Liver (tissue), 9 donors: ENCODE measurements around the gene RSRC1. TPM values are rescaled to one million over a fixed set of nuclear protein-coding genes. Genes with fewer than 3 reads are reported as not detected.

Source experiments
- DNase-seq: peaks from one replicate; pipeline ENCODE4 v3.0.0-alpha.2; 2017; ENCODE audit warnings: low spot score
- H3K27ac ChIP-seq, 2 donors: one replicate each; pipeline ENCODE4 v1.7.0; 2013; ENCODE audit warnings: inconsistent platforms in 2 of 2, low read length in 2 of 2, control low read depth in 1 of 2, low read depth in 1 of 2, mild to moderate bottlenecking in 1 of 2
- H3K27me3 ChIP-seq, 4 donors: one replicate each; pipeline versions ENCODE4 v1.6.1 to v1.7.0; 2013; ENCODE audit warnings: low read length in 3 of 4, inconsistent platforms in 1 of 4, mild to moderate bottlenecking in 1 of 4, moderate library complexity in 1 of 4; ENCODE audit not compliant: control insufficient read depth in 4 of 4, insufficient read depth in 4 of 4
- H3K36me3 ChIP-seq, 4 donors: one replicate each; pipeline versions ENCODE4 v1.6.1 to v1.7.0; 2013; ENCODE audit warnings: low read length in 3 of 4, mild to moderate bottlenecking in 3 of 4, low read depth in 1 of 4, moderate library complexity in 1 of 4; ENCODE audit not compliant: control insufficient read depth in 4 of 4, insufficient read depth in 3 of 4
- H3K4me1 ChIP-seq, 4 donors: one replicate each; pipeline versions ENCODE4 v1.6.1 to v1.7.0; 2013; ENCODE audit warnings: low read length in 3 of 4, mild to moderate bottlenecking in 3 of 4, moderate library complexity in 1 of 4; ENCODE audit not compliant: control insufficient read depth in 4 of 4, insufficient read depth in 4 of 4
- H3K4me3 ChIP-seq, 3 donors: one replicate each; pipeline versions ENCODE4 v1.6.1 to v1.7.0; 2013; ENCODE audit warnings: low read length in 3 of 3, control low read depth in 1 of 3, low read depth in 1 of 3, mild to moderate bottlenecking in 1 of 3
- H3K9ac ChIP-seq, 2 donors: one replicate each; pipeline ENCODE4 v1.7.0; 2013; ENCODE audit warnings: low read length in 2 of 2, mild to moderate bottlenecking in 2 of 2, moderate library complexity in 2 of 2, control low read depth in 1 of 2, low read depth in 1 of 2
- H3K9me3 ChIP-seq, 4 donors: one replicate each; pipeline versions ENCODE4 v1.6.1 to v1.7.0; 2013; ENCODE audit warnings: low read length in 3 of 4; ENCODE audit not compliant: control insufficient read depth in 4 of 4
- EGR1 ChIP-seq, 2 donors: IDR thresholded peaks; 2 replicates each; pipeline ENCODE4 v1.6.1; 2016 to 2018; ENCODE audit warnings: antibody characterized with exemption in 2 of 2, low read depth in 2 of 2
- FOXA1 ChIP-seq: IDR thresholded peaks from 2 replicates; pipeline ENCODE4 v1.6.1; 2016; ENCODE audit warnings: antibody characterized with exemption
- FOXA2 ChIP-seq: IDR thresholded peaks from 2 replicates; pipeline ENCODE4 v1.6.1; 2016; ENCODE audit warnings: antibody characterized with exemption
- GABPA ChIP-seq, 2 donors: IDR thresholded peaks in 1 of 2; conservative IDR thresholded peaks in 1 of 2; 2 replicates each; pipeline ENCODE4 v1.6.1; 2016; ENCODE audit warnings: antibody characterized with exemption in 2 of 2, mild to moderate bottlenecking in 1 of 2, moderate library complexity in 1 of 2
- HNF4A ChIP-seq, 2 donors: conservative IDR thresholded peaks; 2 replicates each; pipeline ENCODE4 v1.6.1; 2016; ENCODE audit warnings: antibody characterized with exemption in 2 of 2, mild to moderate bottlenecking in 2 of 2
- HNF4G ChIP-seq: IDR thresholded peaks from 2 replicates; pipeline ENCODE4 v1.6.1; 2016; ENCODE audit warnings: antibody characterized with exemption
- NR2F2 ChIP-seq: IDR thresholded peaks from 2 replicates; pipeline ENCODE4 v1.6.1; 2016; ENCODE audit warnings: antibody characterized with exemption
- RAD21 ChIP-seq, 2 donors: IDR thresholded peaks; 2 replicates each; pipeline ENCODE4 v1.6.1; 2016; ENCODE audit warnings: antibody characterized with exemption in 2 of 2, mild to moderate bottlenecking in 2 of 2
- RXRA ChIP-seq, 2 donors: IDR thresholded peaks; 2 replicates each; pipeline ENCODE4 v1.6.1; 2017 to 2018; ENCODE audit warnings: antibody characterized with exemption in 2 of 2, mild to moderate bottlenecking in 1 of 2
- SP1 ChIP-seq: IDR thresholded peaks from 2 replicates; pipeline ENCODE4 v1.6.1; 2018; ENCODE audit warnings: antibody characterized with exemption, mild to moderate bottlenecking
- WGBS: extraction: QIAGEN DNeasy Blood & Tissue Kit; methylation state at CpG from one replicate; pipeline ENCODE4 v1.1.7; 2013; 5-methylcytosine and 5-hydroxymethylcytosine counted together
- polyA plus RNA-seq, 2 donors: library from polyadenylated mRNA; stranded (reverse) in 1 of 2; unstranded in 1 of 2; fragments of 200-250 nt in 1 of 2; fragments of >200 nt in 1 of 2; fragmentation: Nextera tagmentation in 1 of 2; extraction: Ambion mirVana in 1 of 2; gene quantifications; one replicate each; pipeline versions ENCODE4 v1.2.1 to v1.2.3, GENCODE V29; 2013 to 2015
- total RNA-seq, 2 donors: library from RNA; depleted of rRNA; stranded (reverse); fragments of >200 nt; gene quantifications; one replicate each; pipeline ENCODE4 v1.2.3, GENCODE V29; 2014
- TF ChIP-seq, protein P1 (sequence below): IDR thresholded peaks from 2 replicates; pipeline ENCODE4 v1.6.1; 2016; ENCODE audit warnings: antibody characterized with exemption
- TF ChIP-seq, protein P2 (sequence below): IDR thresholded peaks from 2 replicates; pipeline ENCODE4 v1.6.1; 2016; ENCODE audit warnings: antibody characterized with exemption
- TF ChIP-seq, protein P3 (sequence below): IDR thresholded peaks from 2 replicates; pipeline ENCODE4 v1.6.1; 2016; ENCODE audit warnings: antibody characterized with exemption, mild to moderate bottlenecking
- donor health status: healthy.
- donor health status: healthy.
- donor health status: healthy.
- donor health status: healthy.
- donor health status: healthy.

The RSRC1 gene
- total and polyA plus RNA-seq, 4 donors: 7.2 to 30.3 (median 20.7) TPM

DNA sequence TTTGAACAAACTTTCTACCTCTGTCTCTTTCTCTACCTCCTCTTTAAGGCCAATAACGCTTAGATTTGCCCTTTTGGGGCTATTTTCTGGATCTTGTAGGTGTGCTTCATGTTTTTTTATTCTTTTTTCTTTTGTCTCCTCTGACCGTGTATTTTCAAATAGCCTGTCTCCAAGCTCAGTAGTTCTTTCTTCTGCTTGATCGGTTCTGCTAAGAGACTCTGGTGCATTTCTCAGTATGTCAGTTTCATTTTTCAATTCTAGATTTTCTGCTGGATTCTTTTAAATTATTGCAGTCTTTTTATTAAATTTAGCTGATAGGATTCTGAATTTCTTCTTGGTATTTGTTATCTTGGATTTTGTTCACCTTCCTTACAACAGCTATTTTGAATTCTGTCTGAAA is 148.7 kb downstream of the RSRC1 start:
- Histone ChIP-seq H3K27ac (no peak overlapping the region), H3K36me3 (no peaks in the 10 kb centered on the region), H3K4me1 (no peaks in the 10 kb centered on the region), H3K27me3 (no peaks in the 10 kb centered on the region), H3K9me3 (no peaks in the 10 kb centered on the region), H3K4me3 (no peak overlapping the region), H3K9ac (no peak overlapping the region)
- WGBS: 95% methylated on average over 3 of the region's 3 CpGs
- TF ChIP-seq, protein P1, sequence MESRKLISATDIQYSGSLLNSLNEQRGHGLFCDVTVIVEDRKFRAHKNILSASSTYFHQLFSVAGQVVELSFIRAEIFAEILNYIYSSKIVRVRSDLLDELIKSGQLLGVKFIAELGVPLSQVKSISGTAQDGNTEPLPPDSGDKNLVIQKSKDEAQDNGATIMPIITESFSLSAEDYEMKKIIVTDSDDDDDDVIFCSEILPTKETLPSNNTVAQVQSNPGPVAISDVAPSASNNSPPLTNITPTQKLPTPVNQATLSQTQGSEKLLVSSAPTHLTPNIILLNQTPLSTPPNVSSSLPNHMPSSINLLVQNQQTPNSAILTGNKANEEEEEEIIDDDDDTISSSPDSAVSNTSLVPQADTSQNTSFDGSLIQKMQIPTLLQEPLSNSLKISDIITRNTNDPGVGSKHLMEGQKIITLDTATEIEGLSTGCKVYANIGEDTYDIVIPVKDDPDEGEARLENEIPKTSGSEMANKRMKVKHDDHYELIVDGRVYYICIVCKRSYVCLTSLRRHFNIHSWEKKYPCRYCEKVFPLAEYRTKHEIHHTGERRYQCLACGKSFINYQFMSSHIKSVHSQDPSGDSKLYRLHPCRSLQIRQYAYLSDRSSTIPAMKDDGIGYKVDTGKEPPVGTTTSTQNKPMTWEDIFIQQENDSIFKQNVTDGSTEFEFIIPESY: no peak
- TF ChIP-seq HNF4G (no peak), GABPA (IDR thresholded peaks at IDR 0.05 in 1 of 2, conservative IDR thresholded peaks at IDR 0.05 in 1 of 2) (no peak), FOXA1 (no peak), NR2F2 (no peak), SP1 (no peak), FOXA2 (no peak), EGR1 (IDR thresholded peaks at IDR 0.05; ENCODE audit: low read depth in 2 of 2) (no peak)
- TF ChIP-seq, protein P2, sequence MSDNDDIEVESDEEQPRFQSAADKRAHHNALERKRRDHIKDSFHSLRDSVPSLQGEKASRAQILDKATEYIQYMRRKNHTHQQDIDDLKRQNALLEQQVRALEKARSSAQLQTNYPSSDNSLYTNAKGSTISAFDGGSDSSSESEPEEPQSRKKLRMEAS: no peak
- no peak for DNase-seq

DNA sequence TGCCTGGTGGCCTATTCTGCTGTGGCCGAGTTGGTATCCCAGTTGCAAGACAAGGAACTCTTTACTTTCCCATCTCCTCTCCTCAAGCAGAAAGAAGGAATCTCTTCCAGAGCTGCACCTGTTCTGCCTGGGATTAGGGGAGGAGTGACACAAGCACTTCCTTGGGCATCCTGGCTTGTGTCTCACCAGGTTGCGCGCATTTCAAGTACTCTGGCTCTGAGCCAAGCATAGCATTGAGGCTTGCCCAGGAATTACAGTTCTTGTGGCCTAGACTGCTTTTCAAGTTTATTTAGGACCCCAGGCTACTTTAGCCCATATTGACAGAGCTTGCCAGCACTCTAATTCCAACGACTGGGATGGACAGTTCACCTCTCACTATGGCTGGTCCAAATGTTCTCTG is 150.5 kb downstream of the RSRC1 start:
- WGBS: 97% methylated on average over 4 of the region's 4 CpGs
- Histone ChIP-seq H3K27ac (no peak overlapping the region), H3K36me3 (no peaks in the 10 kb centered on the region), H3K9me3 (peaks cover 0 to 2% (median 2%) of the 10 kb centered on the region in 4 donors), H3K27me3 (no peaks in the 10 kb centered on the region), H3K4me1 (no peaks in the 10 kb centered on the region), H3K9ac (no peak overlapping the region), H3K4me3 (no peak overlapping the region)
- TF ChIP-seq RAD21 (IDR thresholded peaks at IDR 0.05) (no peak), SP1 (no peak), RXRA (IDR thresholded peaks at IDR 0.05) (no peak), GABPA (IDR thresholded peaks at IDR 0.05 in 1 of 2, conservative IDR thresholded peaks at IDR 0.05 in 1 of 2) (no peak), HNF4A (conservative IDR thresholded peaks at IDR 0.05) (no peak)
- TF ChIP-seq, protein P1: no peak
- TF ChIP-seq, protein P3, sequence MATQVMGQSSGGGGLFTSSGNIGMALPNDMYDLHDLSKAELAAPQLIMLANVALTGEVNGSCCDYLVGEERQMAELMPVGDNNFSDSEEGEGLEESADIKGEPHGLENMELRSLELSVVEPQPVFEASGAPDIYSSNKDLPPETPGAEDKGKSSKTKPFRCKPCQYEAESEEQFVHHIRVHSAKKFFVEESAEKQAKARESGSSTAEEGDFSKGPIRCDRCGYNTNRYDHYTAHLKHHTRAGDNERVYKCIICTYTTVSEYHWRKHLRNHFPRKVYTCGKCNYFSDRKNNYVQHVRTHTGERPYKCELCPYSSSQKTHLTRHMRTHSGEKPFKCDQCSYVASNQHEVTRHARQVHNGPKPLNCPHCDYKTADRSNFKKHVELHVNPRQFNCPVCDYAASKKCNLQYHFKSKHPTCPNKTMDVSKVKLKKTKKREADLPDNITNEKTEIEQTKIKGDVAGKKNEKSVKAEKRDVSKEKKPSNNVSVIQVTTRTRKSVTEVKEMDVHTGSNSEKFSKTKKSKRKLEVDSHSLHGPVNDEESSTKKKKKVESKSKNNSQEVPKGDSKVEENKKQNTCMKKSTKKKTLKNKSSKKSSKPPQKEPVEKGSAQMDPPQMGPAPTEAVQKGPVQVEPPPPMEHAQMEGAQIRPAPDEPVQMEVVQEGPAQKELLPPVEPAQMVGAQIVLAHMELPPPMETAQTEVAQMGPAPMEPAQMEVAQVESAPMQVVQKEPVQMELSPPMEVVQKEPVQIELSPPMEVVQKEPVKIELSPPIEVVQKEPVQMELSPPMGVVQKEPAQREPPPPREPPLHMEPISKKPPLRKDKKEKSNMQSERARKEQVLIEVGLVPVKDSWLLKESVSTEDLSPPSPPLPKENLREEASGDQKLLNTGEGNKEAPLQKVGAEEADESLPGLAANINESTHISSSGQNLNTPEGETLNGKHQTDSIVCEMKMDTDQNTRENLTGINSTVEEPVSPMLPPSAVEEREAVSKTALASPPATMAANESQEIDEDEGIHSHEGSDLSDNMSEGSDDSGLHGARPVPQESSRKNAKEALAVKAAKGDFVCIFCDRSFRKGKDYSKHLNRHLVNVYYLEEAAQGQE: no peak
- DNase-seq: no peak
